Embryonic facial prominence (tissue), 1 donor: Measurements from ENCODE around the gene LRRTM3.

Source experiments
- DNase-seq: peaks from one replicate; pipeline ENCODE4 v3.0.0-alpha.2; 2016; ENCODE audit errors: extremely low spot score

Gene LRRTM3

DNA sequence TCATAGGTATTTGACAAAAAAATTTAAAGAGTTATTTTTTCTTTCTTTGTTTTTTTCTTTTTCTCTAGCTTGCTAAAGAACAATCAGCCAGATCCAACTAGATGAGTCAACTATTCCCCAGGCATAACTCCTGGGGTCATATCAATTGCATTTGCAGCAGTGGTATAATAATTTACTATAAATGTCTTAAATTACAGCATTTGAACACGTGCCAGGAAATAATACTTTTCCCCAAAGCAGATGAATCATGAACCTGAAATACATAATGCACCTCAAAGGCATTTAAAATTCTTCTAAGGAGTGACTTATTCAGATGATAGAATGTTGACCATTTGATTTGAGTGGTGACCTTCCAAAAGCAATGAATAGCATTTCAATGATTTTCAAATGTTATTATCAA, 190.1 kb downstream of the LRRTM3 start:
- DNase-seq = no peak

DNA sequence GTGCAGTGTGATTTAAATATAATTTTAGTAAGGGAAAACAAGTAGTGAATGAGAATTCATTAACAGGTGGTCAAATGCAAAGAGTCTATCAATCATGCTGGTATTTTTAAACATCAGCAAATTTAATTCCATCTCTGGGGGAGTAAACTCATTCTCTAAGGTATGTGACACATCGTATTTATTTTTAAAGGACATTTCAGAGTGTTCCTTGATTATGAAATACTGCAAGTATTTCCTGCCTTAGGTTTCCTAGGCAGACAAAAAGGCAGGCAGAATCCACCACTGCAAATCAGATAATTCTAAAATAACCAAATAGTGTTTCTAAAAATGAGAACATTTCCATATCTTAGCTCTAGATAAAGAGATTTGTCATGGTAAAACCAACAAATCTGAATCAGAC, 193.8 kb downstream of the LRRTM3 start:
- DNase-seq = no peak

DNA sequence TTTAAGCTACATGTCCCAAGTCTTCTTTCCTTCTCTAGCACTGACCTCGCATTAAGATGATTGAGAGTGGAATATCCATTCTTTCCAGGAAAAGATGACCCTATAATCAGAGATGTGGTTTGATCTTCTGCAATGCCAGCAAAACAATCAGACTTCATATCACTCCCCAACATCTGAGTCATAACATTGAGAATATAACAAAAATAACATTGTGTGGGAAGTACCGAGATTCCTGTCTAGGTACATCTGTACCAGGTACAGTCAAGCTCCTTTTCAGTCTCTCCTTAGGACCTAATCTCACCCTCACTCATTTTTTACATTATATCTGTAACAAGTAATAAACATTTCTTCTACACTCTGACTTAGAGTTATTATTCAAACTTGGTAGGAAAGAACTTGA, 201.6 kb downstream of the LRRTM3 start:
- DNase-seq = no peak

DNA sequence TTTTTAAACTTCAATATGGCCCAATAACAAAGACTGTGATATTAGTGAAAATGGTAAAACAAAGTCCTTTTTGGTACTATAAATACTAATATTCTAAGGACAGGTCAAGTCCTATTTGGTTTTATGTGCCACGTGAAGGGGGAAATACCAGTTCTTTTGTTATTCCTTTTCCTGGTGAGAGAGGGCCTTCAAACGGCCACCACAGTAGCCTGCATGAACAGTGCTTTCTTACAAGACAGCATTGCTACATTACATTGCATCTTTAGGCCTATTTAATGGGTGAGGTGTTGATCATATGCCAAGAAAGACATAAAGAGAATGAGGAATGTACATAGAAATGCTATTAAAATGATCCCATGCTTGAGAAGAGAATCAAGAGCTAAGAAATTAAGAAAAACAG, 214.8 kb downstream of the LRRTM3 start:
- no peak for DNase-seq

DNA sequence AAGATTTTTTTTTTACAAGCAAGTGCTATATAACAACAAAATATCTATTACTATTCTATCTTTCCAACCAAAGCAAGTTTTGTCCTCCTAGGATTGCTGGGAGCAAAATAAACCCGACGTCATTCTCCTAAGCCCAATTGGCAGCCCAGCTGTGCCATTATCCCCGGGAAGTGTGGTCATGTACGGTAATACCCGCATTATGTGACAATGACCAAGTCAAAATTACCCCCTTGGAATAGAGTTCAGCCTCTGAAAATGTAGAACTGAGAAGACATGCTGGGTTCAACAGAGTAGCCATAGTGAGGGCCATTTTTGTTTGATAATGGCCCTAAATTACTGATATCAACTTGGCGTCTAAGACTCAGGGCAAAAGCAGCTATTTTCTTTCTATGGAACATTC, 215.5 kb downstream of the LRRTM3 start:
- no peak for DNase-seq

DNA sequence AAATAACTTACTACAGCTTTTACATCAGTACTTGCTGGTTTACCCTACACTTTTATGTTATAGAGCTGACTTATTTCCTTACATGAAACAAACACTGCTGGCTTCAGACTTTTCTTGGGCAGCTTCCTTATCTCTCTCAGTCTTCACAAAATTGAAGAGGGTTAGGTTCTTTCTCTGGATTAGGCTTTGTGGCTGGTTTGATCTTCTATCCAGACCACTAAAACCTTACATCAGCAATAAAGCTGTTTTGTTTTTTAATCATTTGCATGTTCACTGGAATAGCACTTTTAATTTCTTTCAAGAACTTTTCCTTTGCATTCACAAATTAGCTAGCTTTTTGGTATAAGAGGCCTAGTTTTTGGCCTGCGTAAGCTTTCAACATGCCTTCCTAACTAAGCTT, 218.7 kb downstream of the LRRTM3 start:
- no peak for DNase-seq
